HepG2 (cell line): ENCODE measurements around the gene PPM1G. TPM values are rescaled to one million over a fixed set of nuclear protein-coding genes. Genes with fewer than 3 reads are reported as not detected.

Source experiments
- ADNP ChIP-seq: sonication (generic); formaldehyde crosslinking; IDR thresholded peaks from 2 replicates; pipeline ENCODE4 v1.4.0; 2020; ENCODE audit warnings: missing genetic modification reagents
- AKAP8 ChIP-seq: sonication (generic); formaldehyde crosslinking; IDR thresholded peaks from 2 replicates; pipeline ENCODE4 v1.5.1; 2020; ENCODE audit warnings: mild to moderate bottlenecking, missing genetic modification reagents
- ATF5 ChIP-seq: sonication (generic); formaldehyde crosslinking; IDR thresholded peaks from 2 replicates; pipeline ENCODE4 v1.4.0; 2020; ENCODE audit warnings: mild to moderate bottlenecking, low read depth, missing genetic modification reagents
- GPBP1L1 ChIP-seq: sonication (generic); formaldehyde crosslinking; IDR thresholded peaks from 2 replicates; pipeline ENCODE4 v1.5.0; 2020; ENCODE audit warnings: mild to moderate bottlenecking, missing genetic modification reagents
- MYPOP ChIP-seq: sonication (generic); formaldehyde crosslinking; IDR thresholded peaks from 2 replicates; pipeline ENCODE4 v1.8.1; 2023; ENCODE audit warnings: mild to moderate bottlenecking, moderate library complexity, missing genetic modification reagents
- NRL ChIP-seq: sonication (generic); formaldehyde crosslinking; IDR thresholded peaks from 2 replicates; pipeline ENCODE4 v1.5.0; 2020; ENCODE audit warnings: missing genetic modification reagents, mild to moderate bottlenecking, moderate library complexity, borderline replicate concordance
- PRDM4 ChIP-seq: sonication (generic); formaldehyde crosslinking; IDR thresholded peaks from 2 replicates; pipeline ENCODE4 v1.9.0; 2021; ENCODE audit warnings: missing genetic modification reagents, borderline replicate concordance
- RCOR2 ChIP-seq: IDR thresholded peaks from 2 replicates; pipeline ENCODE4 v1.6.1; 2016; ENCODE audit warnings: missing biosample characterization, missing genetic modification reagents
- SAP130 ChIP-seq: IDR thresholded peaks from 2 replicates; pipeline ENCODE4 v1.6.1; 2016; ENCODE audit warnings: low read depth
- THAP7 ChIP-seq: sonication (generic); formaldehyde crosslinking; IDR thresholded peaks from 2 replicates; pipeline ENCODE4 v1.8.1; 2023; ENCODE audit warnings: mild to moderate bottlenecking, missing genetic modification reagents
- TMF1 ChIP-seq: sonication (generic); formaldehyde crosslinking; IDR thresholded peaks from 2 replicates; pipeline ENCODE4 v1.8.1; 2022; ENCODE audit warnings: low read depth, missing genetic modification reagents
- XBP1 ChIP-seq: sonication (generic); formaldehyde crosslinking; IDR thresholded peaks from 2 replicates; pipeline ENCODE4 v1.5.0; 2020; ENCODE audit warnings: missing genetic modification reagents
- ZBTB3 ChIP-seq: sonication (generic); formaldehyde crosslinking; IDR thresholded peaks from 2 replicates; pipeline ENCODE4 v1.4.0; 2020; ENCODE audit warnings: low read depth, mild to moderate bottlenecking, moderate library complexity, missing genetic modification reagents, borderline replicate concordance
- ZKSCAN5 ChIP-seq: sonication (generic); formaldehyde crosslinking; IDR thresholded peaks from 2 replicates; pipeline ENCODE4 v1.5.1; 2020; ENCODE audit warnings: mild to moderate bottlenecking, missing genetic modification reagents
- ZNF3 ChIP-seq: IDR thresholded peaks from 2 replicates; pipeline ENCODE4 v1.7.0; 2017; ENCODE audit warnings: inconsistent platforms
- ZNF468 ChIP-seq: sonication (generic); formaldehyde crosslinking; IDR thresholded peaks from 2 replicates; pipeline ENCODE4 v1.8.0; 2022; ENCODE audit warnings: mild to moderate bottlenecking, moderate library complexity, missing genetic modification reagents
- ZNF569 ChIP-seq: sonication (generic); formaldehyde crosslinking; IDR thresholded peaks from 2 replicates; pipeline ENCODE4 v1.5.0; 2020; ENCODE audit warnings: mild to moderate bottlenecking, missing genetic modification reagents, moderate library complexity, borderline replicate concordance
- ZNF691 ChIP-seq: sonication (generic); formaldehyde crosslinking; IDR thresholded peaks from 2 replicates; pipeline ENCODE4 v1.4.0; 2020; ENCODE audit warnings: missing genetic modification reagents, low read depth, mild to moderate bottlenecking, borderline replicate concordance
- ZSCAN21 ChIP-seq: sonication (generic); formaldehyde crosslinking; IDR thresholded peaks from 2 replicates; pipeline ENCODE4 v1.8.0; 2022; ENCODE audit warnings: mild to moderate bottlenecking, missing genetic modification reagents, moderate library complexity, borderline replicate concordance
- polyA plus RNA-seq, 8 experiments: library from polyadenylated mRNA; depleted of rRNA in 3 of 8; stranded (reverse) in 7 of 8; unstranded in 1 of 8; fragments of >200 nt; fragmentation: Illumina TruSeq in 4 of 8; extraction: Trizol in 4 of 8; gene quantifications; 2 replicates each; pipeline versions ENCODE4 v1.2.1 to v1.2.3, GENCODE V29; 2011 to 2016; ENCODE audit warnings: low read depth in 4 of 8, missing spikeins in 1 of 8, mixed read lengths in 1 of 8; ENCODE audit not compliant: insufficient read depth in 1 of 8
- total RNA-seq, 5 experiments: library from RNA; depleted of rRNA; stranded (reverse); fragments of >200 nt; fragmentation: Illumina TruSeq; extraction: Trizol; gene quantifications; 2 replicates each; pipeline ENCODE4 v1.2.3, GENCODE V29; 2016; ENCODE audit warnings: low read depth in 1 of 5

PPM1G gene
- total and polyA plus RNA-seq, 2 of the 13 experiments (the other 11 are each of a cell fraction or from before 2014, with no cell fraction given): 58.2 to 213 TPM

- TF ChIP-seq ZBTB3 (CRISPR knock-in tag) (no peak), ATF5 (CRISPR knock-in tag) (no peak), ZNF691 (CRISPR knock-in tag) (no peak), ZNF3 (CRISPR knock-in tag) (no peak), ZSCAN21 (CRISPR knock-in tag) (no peak), TMF1 (CRISPR knock-in tag) (no peak), ZNF569 (CRISPR knock-in tag) (no peak), AKAP8 (CRISPR knock-in tag) (no peak), GPBP1L1 (CRISPR knock-in tag) (no peak), ZNF468 (CRISPR knock-in tag) (no peak), SAP130 (CRISPR knock-in tag) (0 out of 2 replicates have a peak, but pooled peaks have one; percentile 17), XBP1 (CRISPR knock-in tag) (no peak), MYPOP (CRISPR knock-in tag) (no peak), RCOR2 (CRISPR knock-in tag) (no peak), ZKSCAN5 (CRISPR knock-in tag) (no peak), NRL (CRISPR knock-in tag) (no peak), ADNP (no peak), PRDM4 (CRISPR knock-in tag) (no peak), THAP7 (CRISPR knock-in tag) (no peak)
These were observed 28.5 kb downstream of the PPM1G start, which contains the start of gene ZNF513 (continued) for GRCh38 chr2:27380626-27381545.
